HCT116 (cell line): Measurements from ENCODE around the gene KCNJ14. TPM values are rescaled to one million over a fixed set of nuclear protein-coding genes. Genes with fewer than 3 reads are reported as not detected.

ENCODE experiments used
- ATAC-seq: fragments of 200-7000 bp; cut with Tn5 transposase; 2 replicates; pipeline ENCODE4 v1.9.1; 2020; ENCODE audit warnings: mild to moderate bottlenecking, moderate library complexity
- BruUV-seq: library from RNA; stranded (reverse); fragments of 400-500 nt; replicated peaks from 2 replicates; lab custom pipeline; 2021; lab: Mats Ljungman, UMichigan
- CTCF ChIA-PET: fragments of 300-600 bp; sonication (Branson Sonifier 250); formaldehyde crosslinking; loops from one replicate; lab custom pipeline; 2021; ENCODE audit warnings: antibody characterized with exemption; lab: Charles Lee
- POLR2A ChIA-PET: fragments of 300-600, 350-600 bp; sonication (Branson Sonifier 250); formaldehyde crosslinking; loops from one replicate; lab custom pipeline; 2021; ENCODE audit warnings: antibody characterized with exemption; lab: Charles Lee
- RAD21 ChIA-PET, 2 experiments: fragments of 300-600 bp; sonication (Branson Sonifier 250); formaldehyde crosslinking; loops; one replicate each; lab custom pipeline; 2023; ENCODE audit warnings: low total read pairs in 2 of 2; ENCODE audit not compliant: uncharacterized antibody in 2 of 2, unreplicated experiment in 2 of 2, low non-redundant PET in 1 of 2; lab: Charles Lee
- DNase-seq: peaks from one replicate; pipeline ENCODE4 v3.0.0-alpha.2; 2010; ENCODE audit warnings: low read depth, low spot score
- H2AFZ ChIP-seq: fragments of 200-600 bp; shearing (Covaris generic), sonication (generic); 2 replicates; pipeline ENCODE4 v1.6.1; 2017; ENCODE audit warnings: low read depth, mixed run types, mixed read lengths, antibody characterized with exemption, low read length; ENCODE audit not compliant: poor library complexity, severe bottlenecking
- H3K27ac ChIP-seq: 2 replicates; pipeline ENCODE4 v1.5.1; 2012; ENCODE audit warnings: low read depth, low read length
- H3K27me3 ChIP-seq: fragments of 200-600 bp; sonication (generic); 2 replicates; pipeline ENCODE4 v1.6.1; 2016; ENCODE audit warnings: mixed run types, low read length, mixed read lengths; ENCODE audit not compliant: insufficient read depth
- H3K36me3 ChIP-seq, 2 experiments: fragments of 200-500 bp in 1 of 2; fragments of 200-600 bp in 1 of 2; sonication (Bioruptor generic) in 1 of 2; sonication (generic) in 1 of 2; 2 replicates each; pipeline versions ENCODE4 v1.5.1 to v1.6.1; 2014 to 2016; ENCODE audit warnings: low read length in 2 of 2, inconsistent platforms in 1 of 2, mixed read lengths in 1 of 2, mixed run types in 1 of 2; ENCODE audit not compliant: insufficient read depth in 2 of 2, control insufficient read depth in 1 of 2
- H3K4me1 ChIP-seq, 2 experiments: fragments of 200-600 bp in 1 of 2; sonication (generic) in 1 of 2; 2 replicates each; pipeline versions ENCODE4 v1.5.1 to v1.6.1; 2012 to 2017; ENCODE audit warnings: low read length in 2 of 2, inconsistent platforms in 1 of 2, mild to moderate bottlenecking in 1 of 2, mixed read lengths in 1 of 2, mixed run types in 1 of 2, moderate library complexity in 1 of 2; ENCODE audit not compliant: insufficient read depth in 2 of 2, control insufficient read depth in 1 of 2
- H3K4me2 ChIP-seq: fragments of 200-600 bp; sonication (generic); 2 replicates; pipeline ENCODE4 v1.6.1; 2017; ENCODE audit warnings: mixed run types, low read length, mixed read lengths
- H3K4me3 ChIP-seq, 2 experiments: fragments of 200-600 bp in 1 of 2; sonication (generic) in 1 of 2; replicated peaks in 1 of 2; 2 replicates each; pipeline ENCODE4 v1.5.1; 2011 to 2016; ENCODE audit warnings: low read length in 2 of 2, control low read depth in 1 of 2, low read depth in 1 of 2, mild to moderate bottlenecking in 1 of 2, mixed read lengths in 1 of 2, mixed run types in 1 of 2
- H3K79me2 ChIP-seq: fragments of 200-600 bp; sonication (generic); 2 replicates; pipeline ENCODE4 v1.6.1; 2017; ENCODE audit warnings: mild to moderate bottlenecking, mixed run types, low read length, moderate library complexity, mixed read lengths; ENCODE audit not compliant: insufficient read depth
- H3K9ac ChIP-seq: fragments of 200-600 bp; sonication (generic); 2 replicates; pipeline ENCODE4 v1.6.1; 2016; ENCODE audit warnings: low read length, mixed read lengths
- H3K9me2 ChIP-seq: fragments of 200-600 bp; sonication (generic), shearing (Covaris generic); 2 replicates; pipeline ENCODE4 v1.6.1; 2017; ENCODE audit warnings: mixed run types, mild to moderate bottlenecking, moderate library complexity; ENCODE audit not compliant: insufficient read depth
- H3K9me3 ChIP-seq, 2 experiments: fragments of 200-500 bp in 1 of 2; fragments of 200-600 bp in 1 of 2; sonication (Bioruptor generic) in 1 of 2; sonication (generic) in 1 of 2; 2 replicates each; pipeline ENCODE4 v1.6.1; 2014 to 2017; ENCODE audit warnings: low read length in 2 of 2, mixed read lengths in 2 of 2, inconsistent platforms in 1 of 2, low read depth in 1 of 2, mild to moderate bottlenecking in 1 of 2, mixed run types in 1 of 2, moderate library complexity in 1 of 2; ENCODE audit not compliant: control insufficient read depth in 1 of 2, insufficient read depth in 1 of 2
- H4K20me1 ChIP-seq: fragments of 200-600 bp; sonication (generic), shearing (Covaris generic); 2 replicates; pipeline ENCODE4 v1.6.1; 2017; ENCODE audit warnings: mixed run types, mild to moderate bottlenecking, moderate library complexity; ENCODE audit not compliant: insufficient read depth
- ATF3 ChIP-seq: IDR thresholded peaks from 2 replicates; pipeline ENCODE4 v1.6.1; 2012
- CTCF ChIP-seq, 3 experiments: fragments of 200-600 bp in 1 of 3; sonication (generic) in 1 of 3; IDR thresholded peaks in 2 of 3; conservative IDR thresholded peaks in 1 of 3; 2 replicates each; pipeline ENCODE4 v1.5.1; 2012 to 2017; ENCODE audit warnings: low read depth in 2 of 3, low read length in 2 of 3, antibody characterized with exemption in 1 of 3, borderline replicate concordance in 1 of 3, control low read depth in 1 of 3, mild to moderate bottlenecking in 1 of 3, mixed read lengths in 1 of 3, mixed run types in 1 of 3, moderate library complexity in 1 of 3; ENCODE audit not compliant: insufficient read depth in 1 of 3
- ELF1 ChIP-seq: IDR thresholded peaks from 2 replicates; pipeline ENCODE4 v1.6.1; 2012; ENCODE audit warnings: low read depth, borderline replicate concordance
- EZH2 ChIP-seq: fragments of 200-600 bp; sonication (generic); IDR thresholded peaks from 2 replicates; pipeline ENCODE4 v1.6.1; 2017; ENCODE audit warnings: antibody characterized with exemption, mixed run types
- FOSL1 ChIP-seq: IDR thresholded peaks from 2 replicates; pipeline ENCODE4 v1.6.1; 2012; ENCODE audit warnings: low read depth
- JUND ChIP-seq: IDR thresholded peaks from 2 replicates; pipeline ENCODE4 v1.6.1; 2012
- MAX ChIP-seq: IDR thresholded peaks from 2 replicates; pipeline ENCODE4 v1.6.1; 2012
- POLR2A ChIP-seq: IDR thresholded peaks from 2 replicates; pipeline ENCODE4 v1.7.0; 2011; ENCODE audit warnings: borderline replicate concordance; ENCODE audit not compliant: insufficient read depth, insufficient read length; ENCODE audit errors: extremely low read depth
- REST ChIP-seq: IDR thresholded peaks from 2 replicates; pipeline ENCODE4 v1.6.1; 2012; ENCODE audit warnings: low read depth
- SP1 ChIP-seq: IDR thresholded peaks from 2 replicates; pipeline ENCODE4 v1.6.1; 2012; ENCODE audit warnings: low read depth
- SRF ChIP-seq: IDR thresholded peaks from 2 replicates; pipeline ENCODE4 v1.6.1; 2012; ENCODE audit warnings: low read depth
- TCF7L2 ChIP-seq: IDR thresholded peaks from 2 replicates; pipeline ENCODE4 v1.7.0; 2011; ENCODE audit warnings: borderline replicate concordance, inconsistent platforms; ENCODE audit not compliant: insufficient read depth, insufficient read length; ENCODE audit errors: extremely low read depth
- YY1 ChIP-seq: IDR thresholded peaks from 2 replicates; pipeline ENCODE4 v1.6.1; 2011; ENCODE audit warnings: low read length, low read depth, moderate library complexity, mild to moderate bottlenecking; ENCODE audit not compliant: insufficient replicate concordance; ENCODE audit errors: extremely low read depth
- ZBTB33 ChIP-seq: IDR thresholded peaks from 2 replicates; pipeline ENCODE4 v1.6.1; 2011; ENCODE audit warnings: mild to moderate bottlenecking, low read length, moderate library complexity; ENCODE audit not compliant: insufficient replicate concordance; ENCODE audit errors: extremely low read depth
- ZFX ChIP-seq: fragments of 450-650 bp; IDR thresholded peaks from 2 replicates; pipeline ENCODE4 v1.6.1; 2017
- ZNF274 ChIP-seq: fragments of 200-500 bp; sonication (Bioruptor generic); IDR thresholded peaks from 2 replicates; pipeline ENCODE4 v1.6.1; 2014; ENCODE audit warnings: mild to moderate bottlenecking, low read depth, low read length, inconsistent platforms
- intact Hi-C: fragments of 100-400 bp; cut with micrococcal nuclease; formaldehyde crosslinking; loops from 2 replicates; pipeline ENCODE4 v1.10.0; 2022
- total RNA-seq: library from RNA; stranded (reverse); gene quantifications from one replicate; pipeline ENCODE4 v1.2.1, GENCODE V29; 2021; ENCODE audit not compliant: unreplicated experiment

The KCNJ14 gene
- total RNA-seq, 1 experiment from 2014 or later: 2.5 TPM

GRCh38 chr19:48445606-48446481, 9.5 kb upstream of the KCNJ14 start, which contains the start of gene GRWD1:
TSS of gene GRWD1 (plus strand) at chr19:48445983. CDS start at chr19:48446006, 23 bp downstream.
- H3K79me2 ChIP-seq: peaks cover 49% of the 10 kb centered on the region
- intact Hi-C loops: no loop called here
- ChIA-PET POLR2A (interaction anchor here (1.7 kb wide), 1 partner anchor 12 kb away, joined by 5 read pairs; no protein-coding TSS in a partner anchor), RAD21 (interaction anchor here in 1 of 2 experiments (1.2 kb wide), 1 partner anchor 138 kb away, joined by 4 read pairs; no protein-coding TSS in a partner anchor), CTCF (interaction anchor here (0.7 to 1.9 kb wide), 5 partner anchors 9 to 163 kb away, joined by 3 to 8 read pairs (median 5); no protein-coding TSS in a partner anchor)
- H3K36me3 ChIP-seq: peaks cover 18 to 37% of the 10 kb centered on the region in 2 experiments
- peaks cover 8 to 20% of the 10 kb centered on the region in 2 experiments for H3K4me1 ChIP-seq
- DNase-seq (peak; percentile 95), ATAC-seq (peak; percentile 87)
- peak within 1 kb of the TSS; percentile 73 to 99 for H3K4me3 ChIP-seq
- BruUV-seq: TSS peak; percentile 68
- no peak within 1 kb of the TSS for H2AFZ ChIP-seq
- H4K20me1 ChIP-seq: no peaks in the 10 kb centered on the region; the same call in 1 of the 2 replicates
- H3K4me2 ChIP-seq: peak within 1 kb of the TSS; percentile 83
- H3K9me2 ChIP-seq: no peaks in the 10 kb centered on the region
- H3K9ac ChIP-seq: peak within 1 kb of the TSS; percentile 98
- H3K27ac ChIP-seq: peak within 1 kb of the TSS; percentile 85
- H3K9me3 ChIP-seq: no peaks in the 10 kb centered on the region
- no peaks in the 10 kb centered on the region for H3K27me3 ChIP-seq
- TF ChIP-seq TCF7L2: no peak
- TF ChIP-seq YY1: peak; percentile 96
- no peak for TF ChIP-seq SRF
- TF ChIP-seq EZH2: no peak
- peak; percentile 56 for TF ChIP-seq POLR2A
- TF ChIP-seq ELF1: peak; percentile 86; the same call in 1 of the 2 replicates
- TF ChIP-seq ZBTB33: peak; percentile 96
- no peak for TF ChIP-seq FOSL1
- TF ChIP-seq REST: no peak
- no peak; the same call in 1 of the 2 replicates for TF ChIP-seq ZFX
- TF ChIP-seq ZNF274: no peak
- TF ChIP-seq ATF3: no peak
- TF ChIP-seq CTCF (IDR thresholded peaks at IDR 0.05 in 2 of 3, conservative IDR thresholded peaks at IDR 0.05 in 1 of 3; ENCODE audit: borderline replicate concordance in 1 of 3, insufficient read depth in 1 of 3, low read depth in 2 of 3, low read length in 2 of 3): 0 out of 6 replicates have a peak, but pooled peaks of 1 of the 3 experiments have one; percentile 7
- TF ChIP-seq JUND: no peak
- 0 out of 2 replicates have a peak, but pooled peaks have one; percentile 42 for TF ChIP-seq SP1
- TF ChIP-seq MAX: peak; percentile 98
